Astrocyte of the spinal cord (primary cell): ENCODE data around the gene BICD1.

Source experiments
- DNase-seq: peaks from one replicate; pipeline ENCODE4 v3.0.0; 2011; ENCODE audit warnings: low read depth, low spot score
- H3K4me3 ChIP-seq: 2 replicates; pipeline ENCODE4 v1.5.1; 2011; ENCODE audit warnings: low read depth, mild to moderate bottlenecking, low read length, moderate library complexity
- CTCF ChIP-seq: IDR thresholded peaks from 2 replicates; pipeline ENCODE4 v1.5.1; 2012; ENCODE audit warnings: low read depth, mild to moderate bottlenecking, low read length, inconsistent platforms
- in situ Hi-C: cut with HindIII; loops from 2 replicates; pipeline ENCODE4 v1.10.0; 2017; ENCODE audit warnings: low sequenced_read_pairs

Gene BICD1

GRCh38 chr12:32083489-32083888 lies 23.2 kb upstream of the BICD1 start:
- H3K4me3 ChIP-seq = no peak overlapping the region
- in situ Hi-C loops = no loop called here
- TF ChIP-seq CTCF = no peak
- DNase-seq = peak; percentile 73

GRCh38 chr12:32084017-32084688 lies 22.5 kb upstream of the BICD1 start:
- no peak for DNase-seq
- H3K4me3 ChIP-seq = no peak overlapping the region
- in situ Hi-C loops = no loop called here
- TF ChIP-seq CTCF = no peak

- no peak for DNase-seq
- H3K4me3 ChIP-seq = no peak overlapping the region
- in situ Hi-C loops = no loop called here
- no peak for TF ChIP-seq CTCF
These were observed 21.9 kb upstream of the BICD1 start for GRCh38 chr12:32084753-32085152.

- no peak overlapping the region for H3K4me3 ChIP-seq
These were observed 19.3 kb upstream of the BICD1 start for GRCh38 chr12:32087306-32087705.

GRCh38 chr12:32089156-32089555 lies 17.5 kb upstream of the BICD1 start:
- in situ Hi-C loops = no loop called here
- TF ChIP-seq CTCF = no peak
- DNase-seq = no peak
- H3K4me3 ChIP-seq = no peak overlapping the region

More at GRCh38 chr12:32087306-32087705, 19.3 kb upstream of the BICD1 start:
- no peak for TF ChIP-seq CTCF
- in situ Hi-C loops = no loop called here
- DNase-seq = no peak

DNA sequence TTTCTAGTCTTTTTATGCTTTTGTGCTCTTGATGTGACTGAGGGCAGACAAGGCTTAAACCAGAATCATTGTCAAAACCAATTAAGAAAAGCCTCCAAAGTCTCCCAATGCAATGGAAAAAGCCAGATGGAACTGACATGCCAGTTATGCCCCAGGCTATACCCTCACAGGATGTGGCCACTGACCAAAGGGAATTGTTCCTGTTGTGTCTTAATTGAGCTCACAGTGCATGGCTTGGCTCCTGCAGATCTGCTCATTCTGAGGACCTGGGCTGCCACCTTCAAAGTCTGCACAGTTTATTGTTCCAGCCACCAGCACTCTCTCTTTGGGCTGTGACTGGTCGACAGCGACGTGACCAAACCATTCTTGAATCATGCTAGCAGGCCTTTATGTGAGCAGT lies 17.1 kb upstream of the BICD1 start:
- TF ChIP-seq CTCF = no peak
- no peak for DNase-seq
- in situ Hi-C loops = no loop called here
- no peak overlapping the region for H3K4me3 ChIP-seq
